Body of pancreas (tissue), 4 donors: ENCODE results near the gene SERP1.

Experiments
- POLR2A ChIP-seq, 3 donors: fragments of 450-650 bp; IDR thresholded peaks; one replicate each; pipeline ENCODE4 v1.6.1; 2016; ENCODE audit warnings: antibody characterized with exemption in 3 of 3, mild to moderate bottlenecking in 2 of 3
- TF ChIP-seq, protein P1 (sequence below), 7 experiments: fragments of 450-650 bp in 4 of 7; fragments of 200-600 bp in 3 of 7; sonication (generic) in 3 of 7; IDR thresholded peaks; one replicate each; pipeline ENCODE4 v1.5.1; 2016 to 2019; ENCODE audit warnings: antibody characterized with exemption in 7 of 7

DNA sequence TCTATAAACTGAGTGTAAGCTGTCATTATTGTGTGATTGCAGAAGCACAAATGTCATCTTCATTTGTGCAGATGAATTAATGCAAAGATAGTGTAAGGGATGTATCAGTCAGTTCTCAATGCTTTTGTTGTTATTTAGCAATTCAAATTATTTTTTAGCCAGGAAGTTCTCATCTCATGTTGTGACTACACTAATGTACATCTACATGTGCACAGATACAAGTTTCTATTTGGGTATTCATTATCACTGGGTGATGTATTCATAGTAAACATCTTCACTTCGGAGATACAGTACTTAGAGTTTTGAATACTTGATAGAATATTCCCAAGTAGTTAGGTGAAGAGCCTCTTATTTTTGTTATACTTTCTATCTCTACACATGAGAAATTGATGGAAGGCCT, 11.4 kb upstream of the SERP1 start:
- TF ChIP-seq, protein P1, sequence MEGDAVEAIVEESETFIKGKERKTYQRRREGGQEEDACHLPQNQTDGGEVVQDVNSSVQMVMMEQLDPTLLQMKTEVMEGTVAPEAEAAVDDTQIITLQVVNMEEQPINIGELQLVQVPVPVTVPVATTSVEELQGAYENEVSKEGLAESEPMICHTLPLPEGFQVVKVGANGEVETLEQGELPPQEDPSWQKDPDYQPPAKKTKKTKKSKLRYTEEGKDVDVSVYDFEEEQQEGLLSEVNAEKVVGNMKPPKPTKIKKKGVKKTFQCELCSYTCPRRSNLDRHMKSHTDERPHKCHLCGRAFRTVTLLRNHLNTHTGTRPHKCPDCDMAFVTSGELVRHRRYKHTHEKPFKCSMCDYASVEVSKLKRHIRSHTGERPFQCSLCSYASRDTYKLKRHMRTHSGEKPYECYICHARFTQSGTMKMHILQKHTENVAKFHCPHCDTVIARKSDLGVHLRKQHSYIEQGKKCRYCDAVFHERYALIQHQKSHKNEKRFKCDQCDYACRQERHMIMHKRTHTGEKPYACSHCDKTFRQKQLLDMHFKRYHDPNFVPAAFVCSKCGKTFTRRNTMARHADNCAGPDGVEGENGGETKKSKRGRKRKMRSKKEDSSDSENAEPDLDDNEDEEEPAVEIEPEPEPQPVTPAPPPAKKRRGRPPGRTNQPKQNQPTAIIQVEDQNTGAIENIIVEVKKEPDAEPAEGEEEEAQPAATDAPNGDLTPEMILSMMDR (IDR thresholded peaks at IDR 0.05) = no peak
- TF ChIP-seq POLR2A (IDR thresholded peaks at IDR 0.05) = no peak
